ENCODE data around the gene TTC23.

- TF ChIP-seq CTCF (IDR thresholded peaks at IDR 0.05; ENCODE audit: extremely low read depth in 1 of 2, insufficient read depth in 1 of 2, low read depth in 1 of 2, low read length in 2 of 2) (no peak), POLR2A (IDR thresholded peaks at IDR 0.05; ENCODE audit: low read depth, low read length) (no peak), JUN (IDR thresholded peaks at IDR 0.05; ENCODE audit: borderline replicate concordance, insufficient read depth, insufficient read length, low read depth) (no peak)
These were observed 18.6 kb upstream of the TTC23 start for GRCh38 chr15:99267957-99268356.

All from endothelial cell of umbilical vein (primary cell).